H1 (cell line): ENCODE data around the gene KIDINS220. TPM values are rescaled to one million over a fixed set of nuclear protein-coding genes. Genes with fewer than 3 reads are reported as not detected.
"Not testable (repeated sequence)": the region's sequence is repeated elsewhere in the genome, so short reads cannot be mapped to it uniquely, and the experiment has no call there.

Source experiments
- CTCF ChIA-PET: fragments of 300-600 bp; sonication (Branson Sonifier 250); formaldehyde crosslinking; loops from one replicate; lab custom pipeline; 2021; ENCODE audit not compliant: partially characterized antibody; lab: Charles Lee
- POLR2A ChIA-PET: fragments of 300-600 bp; sonication (Branson Sonifier 250); formaldehyde crosslinking; loops from one replicate; lab custom pipeline; 2021; ENCODE audit warnings: inconsistent platforms; ENCODE audit not compliant: partially characterized antibody; lab: Charles Lee
- DNase-seq, 2 experiments: peaks; one replicate each; pipeline versions ENCODE4 v3.0.0 to v3.0.0-alpha.2; 2010 to 2022; ENCODE audit warnings: low spot score in 2 of 2, low read depth in 1 of 2, mixed read lengths in 1 of 2
- FAIRE-seq: peaks from 2 replicates; lab custom pipeline; 2011; peaks lifted over from hg19 to GRCh38; lab: Jason Lieb, UNC
- H2AFZ ChIP-seq: 2 replicates; pipeline ENCODE4 v1.8.1; 2012; ENCODE audit warnings: low read length, inconsistent platforms
- H2AK5ac ChIP-seq: 2 replicates; pipeline ENCODE4 v1.6.1; 2013; ENCODE audit warnings: low read depth, low read length
- H2BK120ac ChIP-seq: replicated peaks from 2 replicates; pipeline ENCODE3; 2013; ENCODE audit warnings: low read depth, low read length, inconsistent platforms
- H2BK12ac ChIP-seq: 2 replicates; pipeline ENCODE4 v1.6.1; 2013; ENCODE audit warnings: low read depth, low read length
- H2BK15ac ChIP-seq: 2 replicates; pipeline ENCODE4 v1.6.1; 2013; ENCODE audit warnings: low read length
- H2BK20ac ChIP-seq: 2 replicates; pipeline ENCODE4 v1.6.1; 2013; ENCODE audit warnings: low read length
- H2BK5ac ChIP-seq: 2 replicates; pipeline ENCODE4 v1.6.1; 2013; ENCODE audit warnings: low read depth, low read length
- H3K14ac ChIP-seq: 2 replicates; pipeline ENCODE4 v1.6.1; 2013; ENCODE audit warnings: inconsistent platforms; ENCODE audit not compliant: insufficient read length
- H3K18ac ChIP-seq: 2 replicates; pipeline ENCODE4 v1.6.1; 2013; ENCODE audit warnings: low read length; ENCODE audit errors: extremely low read depth
- H3K23ac ChIP-seq: 2 replicates; pipeline ENCODE4 v1.6.1; 2013; ENCODE audit warnings: inconsistent platforms; ENCODE audit not compliant: insufficient read length
- H3K23me2 ChIP-seq: 2 replicates; pipeline ENCODE4 v1.6.1; 2013; ENCODE audit warnings: low read depth, low read length
- H3K27ac ChIP-seq: 2 replicates; pipeline ENCODE4 v1.6.1; 2011; ENCODE audit warnings: low read depth, low read length, inconsistent platforms
- H3K27me3 ChIP-seq, 4 experiments: replicated peaks in 1 of 4; 1 replicate in 1 of 4; 2 replicates in 3 of 4; pipeline versions ENCODE4 v1.6.1 to v1.8.1; 2011 to 2013; ENCODE audit warnings: low read length in 3 of 4, mild to moderate bottlenecking in 3 of 4, inconsistent platforms in 2 of 4, mixed read lengths in 2 of 4, moderate library complexity in 1 of 4; ENCODE audit not compliant: control insufficient read depth in 3 of 4, insufficient read depth in 3 of 4; ENCODE audit errors: extremely low read depth in 1 of 4
- H3K36me3 ChIP-seq, 4 experiments: 2 replicates each; pipeline versions ENCODE4 v1.6.1 to v1.8.1; 2011 to 2013; ENCODE audit warnings: mild to moderate bottlenecking in 4 of 4, low read length in 3 of 4, moderate library complexity in 2 of 4, control low read depth in 1 of 4, inconsistent platforms in 1 of 4; ENCODE audit not compliant: insufficient read depth in 4 of 4, control insufficient read depth in 2 of 4
- H3K4ac ChIP-seq: replicated peaks from 2 replicates; pipeline ENCODE3; 2013; ENCODE audit warnings: low read length, low read depth, mixed read lengths, inconsistent platforms; ENCODE audit not compliant: insufficient read length
- H3K4me1 ChIP-seq, 4 experiments: replicated peaks in 1 of 4; 1 replicate in 1 of 4; 2 replicates in 3 of 4; pipeline versions ENCODE4 v1.6.1 to v1.8.1; 2011 to 2013; ENCODE audit warnings: low read length in 3 of 4, inconsistent platforms in 2 of 4, mixed read lengths in 1 of 4; ENCODE audit not compliant: insufficient read depth in 4 of 4, control insufficient read depth in 3 of 4
- H3K4me2 ChIP-seq, 2 experiments: 2 replicates each; pipeline versions ENCODE4 v1.6.1 to v1.8.1; 2011 to 2013; ENCODE audit warnings: low read depth in 2 of 2, low read length in 2 of 2, control low read depth in 1 of 2, inconsistent platforms in 1 of 2, mild to moderate bottlenecking in 1 of 2; ENCODE audit not compliant: insufficient read depth in 1 of 2
- H3K4me3 ChIP-seq, 4 experiments: fragments of 200-600, 300-600 bp in 1 of 4; sonication (generic), shearing (Covaris generic), sonication (Bioruptor Twin) in 1 of 4; 2 replicates each; pipeline versions ENCODE4 v1.5.1 to v1.8.1; 2011 to 2016; ENCODE audit warnings: low read length in 4 of 4, low read depth in 3 of 4, control low read depth in 2 of 4, inconsistent platforms in 2 of 4, mild to moderate bottlenecking in 2 of 4, mixed read lengths in 1 of 4, moderate library complexity in 1 of 4; ENCODE audit not compliant: insufficient read depth in 2 of 4; ENCODE audit errors: extremely low read depth in 1 of 4
- H3K56ac ChIP-seq: replicated peaks from 2 replicates; pipeline ENCODE3; 2013; ENCODE audit warnings: low read depth, mild to moderate bottlenecking, mixed read lengths, low read length, inconsistent platforms; ENCODE audit not compliant: insufficient read length
- H3K79me1 ChIP-seq: 2 replicates; pipeline ENCODE4 v1.6.1; 2013; ENCODE audit warnings: low read depth, low read length, control low read depth
- H3K79me2 ChIP-seq, 2 experiments: 2 replicates each; pipeline versions ENCODE4 v1.6.1 to v1.8.1; 2012 to 2013; ENCODE audit warnings: low read length in 2 of 2, mild to moderate bottlenecking in 2 of 2, inconsistent platforms in 1 of 2; ENCODE audit not compliant: insufficient read depth in 2 of 2, control insufficient read depth in 1 of 2
- H3K9ac ChIP-seq, 4 experiments: replicated peaks in 1 of 4; 1 replicate in 1 of 4; 2 replicates in 3 of 4; pipeline versions ENCODE4 v1.6.1 to v1.8.1; 2011 to 2013; ENCODE audit warnings: low read depth in 3 of 4, low read length in 3 of 4, control low read depth in 2 of 4, mild to moderate bottlenecking in 2 of 4, moderate library complexity in 2 of 4, inconsistent platforms in 1 of 4; ENCODE audit errors: extremely low read depth in 1 of 4
- H3K9me3 ChIP-seq, 2 experiments: 2 replicates each; pipeline versions ENCODE4 v1.6.1 to v1.8.1; 2012 to 2013; ENCODE audit warnings: mild to moderate bottlenecking in 2 of 2, moderate library complexity in 2 of 2, control low read depth in 1 of 2, inconsistent platforms in 1 of 2, low read depth in 1 of 2, low read length in 1 of 2, mixed read lengths in 1 of 2; ENCODE audit not compliant: insufficient read depth in 2 of 2
- H4K20me1 ChIP-seq, 2 experiments: replicated peaks in 1 of 2; 2 replicates each; pipeline versions ENCODE3 to v1.8.1; 2011 to 2013; ENCODE audit warnings: inconsistent platforms in 2 of 2, low read length in 2 of 2, mild to moderate bottlenecking in 1 of 2; ENCODE audit not compliant: insufficient read depth in 2 of 2, control insufficient read depth in 1 of 2
- H4K5ac ChIP-seq: 2 replicates; pipeline ENCODE4 v1.6.1; 2013; ENCODE audit warnings: low read length, low read depth, mixed read lengths, inconsistent platforms; ENCODE audit not compliant: insufficient read length
- H4K8ac ChIP-seq: 2 replicates; pipeline ENCODE4 v1.8.0; 2013; ENCODE audit warnings: mild to moderate bottlenecking, moderate library complexity, low read length, inconsistent platforms; ENCODE audit not compliant: insufficient read depth; ENCODE audit errors: extremely low read depth
- H4K91ac ChIP-seq: replicated peaks from 2 replicates; pipeline ENCODE3; 2013; ENCODE audit warnings: low read length, mixed read lengths, inconsistent platforms; ENCODE audit not compliant: insufficient read length
- WGBS, 2 experiments: shearing (Covaris generic) in 1 of 2; methylation state at CpG; one replicate each; pipeline versions ENCODE4 v1.1.6 to v1.1.7; 2013 to 2015; ENCODE audit warnings: low lambda C conversion rate in 2 of 2, mixed read lengths in 2 of 2, inconsistent platforms in 1 of 2, low coverage in 1 of 2, missing lambda C conversion rate in 1 of 2; ENCODE audit not compliant: insufficient replicate concordance in 2 of 2, insufficient coverage in 1 of 2, insufficient read length in 1 of 2; ENCODE audit errors: extremely low coverage in 1 of 2, missing lambda C conversion rate in 1 of 2; 5-methylcytosine and 5-hydroxymethylcytosine counted together
- polyA plus RNA-seq, 7 experiments: library from polyadenylated mRNA; depleted of rRNA in 3 of 7; stranded (reverse) in 5 of 7; unstranded in 2 of 7; fragments of >200 nt in 5 of 7; fragments of 200-250 nt in 2 of 7; gene quantifications; 1 replicate in 5 of 7; 2 replicates in 1 of 7; 4 replicates in 1 of 7; pipeline versions ENCODE4 v1.2.1 to v1.2.3, GENCODE V29; 2011 to 2013; ENCODE audit warnings: missing spikeins in 2 of 7, mixed read lengths in 2 of 7
- total RNA-seq: library from RNA; stranded (reverse); fragmentation: NEBNext Ultra II Directional; extraction: Animal tissue kit (Norgen Biotek cat#: 25700); gene quantifications from 2 replicates; pipeline ENCODE4 v1.2.1, GENCODE V29; 2021

The KIDINS220 gene
- total and polyA plus RNA-seq, 2 of the 8 experiments (the other 6 are each of a cell fraction or from before 2014, with no cell fraction given), result 21.2 to 27.1 TPM

DNA sequence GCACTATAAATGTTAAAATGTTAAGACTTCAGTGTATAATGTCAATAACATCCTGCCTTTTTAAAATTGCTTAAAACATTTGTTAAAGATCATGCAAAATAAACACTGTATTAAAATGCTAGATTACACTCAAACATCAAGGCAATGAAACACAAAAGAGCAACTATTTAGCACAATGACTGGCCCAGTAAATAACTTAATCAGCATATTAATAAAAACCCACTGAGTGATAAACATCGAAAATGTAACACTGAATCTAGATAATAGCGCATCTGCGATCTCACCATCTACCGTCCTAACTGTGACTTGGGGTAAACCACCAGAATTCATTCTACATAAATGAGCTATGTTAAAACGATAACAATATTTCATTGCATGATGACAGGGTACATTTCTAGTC, 108.3 kb downstream of the KIDINS220 start:
- H2BK12ac ChIP-seq, H4K5ac ChIP-seq, H3K23ac ChIP-seq, H2AFZ ChIP-seq, H3K27me3 ChIP-seq, H3K4me2 ChIP-seq, H3K56ac ChIP-seq, H3K9me3 ChIP-seq, H3K9ac ChIP-seq, H3K4me3 ChIP-seq, H2BK20ac ChIP-seq, H4K8ac ChIP-seq, DNase-seq, H2BK5ac ChIP-seq, POLR2A ChIA-PET, H3K27ac ChIP-seq, H4K20me1 ChIP-seq, H3K79me1 ChIP-seq, H2BK15ac ChIP-seq, H4K91ac ChIP-seq, H3K4ac ChIP-seq, FAIRE-seq, H3K4me1 ChIP-seq, H2AK5ac ChIP-seq, H3K14ac ChIP-seq, H2BK120ac ChIP-seq, H3K18ac ChIP-seq, H3K23me2 ChIP-seq, H3K79me2 ChIP-seq: not testable (repeated sequence)
- CTCF ChIA-PET, result interaction anchor here (1.9 kb wide), 1 partner anchor 36 kb away, joined by 4 read pairs; no protein-coding TSS in a partner anchor
- peaks cover 3 to 23% (median 14%) of the 10 kb centered on the region in 4 experiments; a peak in 7 of 8 replicates for H3K36me3 ChIP-seq
- WGBS, 2 experiments, result 88% methylated on average over 5 of the region's 5 CpGs; no CpG with 5 or more reads in 1 of the 2 experiments
